Measurements from ENCODE around the gene MIOS. TPM values are rescaled to one million over a fixed set of nuclear protein-coding genes. Genes with fewer than 3 reads are reported as not detected.

Gene MIOS
- total RNA-seq, 1 experiment from 2014 or later: 25.8 TPM

DNA sequence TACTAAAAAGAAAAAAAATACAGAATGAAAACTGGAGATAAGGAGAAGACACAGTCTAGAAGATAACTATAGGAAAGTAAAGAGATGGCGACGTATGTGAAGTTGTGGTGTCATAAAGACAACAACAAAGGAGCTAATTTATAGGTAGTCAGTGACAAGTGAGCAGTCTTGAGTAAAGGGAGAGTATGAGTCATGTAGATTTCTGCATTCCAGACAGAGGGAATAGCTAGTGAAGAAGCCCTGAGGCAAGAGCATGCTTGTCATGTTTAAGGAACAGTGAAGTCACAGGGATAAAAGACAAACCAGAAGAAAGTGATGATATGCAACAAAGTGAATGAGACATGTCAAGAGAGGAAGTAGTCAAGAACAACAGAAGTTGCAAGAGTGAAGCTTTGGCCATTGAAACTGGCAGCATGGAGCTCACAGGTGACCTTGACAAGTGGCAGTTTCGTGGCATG lies 2.3 kb upstream of the MIOS start (continued):
- TF ChIP-seq YY1 (IDR thresholded peaks at IDR 0.05; ENCODE audit: extremely low read depth, insufficient replicate concordance, low read depth, low read length) (peak; percentile 35), EGR1 (IDR thresholded peaks at IDR 0.05; ENCODE audit: low read depth) (0 out of 2 replicates have a peak, but pooled peaks have one; percentile 22), SP1 (IDR thresholded peaks at IDR 0.05; ENCODE audit: low read depth) (peak; percentile 81)

DNA sequence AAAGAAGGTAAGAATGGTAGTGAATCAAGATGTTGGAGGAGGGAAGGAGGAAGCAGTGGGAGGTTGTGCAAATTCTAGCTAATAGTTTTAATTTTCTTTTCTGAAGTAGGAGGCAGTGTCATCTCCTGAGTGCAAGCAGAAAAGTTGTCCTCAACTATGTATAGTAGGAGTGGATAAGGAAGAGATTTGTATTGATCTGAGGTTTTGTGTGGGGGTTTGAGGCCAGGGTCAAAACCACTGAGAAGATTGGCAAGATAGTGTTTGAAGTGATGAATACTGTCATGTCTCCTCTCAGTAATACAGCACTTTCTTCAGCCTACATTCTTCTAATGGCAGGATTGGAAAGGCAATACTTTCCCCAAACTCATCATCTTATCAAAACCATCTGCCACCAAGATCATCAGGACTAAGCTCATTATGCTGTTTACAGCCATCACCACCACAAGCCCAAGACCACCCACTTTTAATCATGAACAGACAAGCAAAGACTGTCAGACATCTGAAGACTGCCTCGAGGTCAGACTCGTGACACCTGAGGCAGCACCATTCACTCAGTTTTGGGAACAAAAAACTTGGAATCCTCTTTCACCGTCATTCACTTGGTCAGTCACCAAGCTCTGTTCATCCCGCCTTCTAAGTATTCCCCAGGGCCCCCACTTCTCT lies 1.5 kb upstream of the MIOS start:
- peaks cover 25 to 44% of the 10 kb centered on the region in 2 experiments for H3K4me1 ChIP-seq (ENCODE audit: control insufficient read depth in 1 of 2, insufficient read depth in 2 of 2, low read length in 2 of 2)
- H3K27ac ChIP-seq (ENCODE audit: low read depth, low read length): no peak overlapping the region
- H3K79me2 ChIP-seq (ENCODE audit: insufficient read depth, low read length): peaks cover 31% of the 10 kb centered on the region
- ChIA-PET RAD21 (ENCODE audit: low non-redundant PET in 1 of 2, low total read pairs in 2 of 2, uncharacterized antibody in 2 of 2, unreplicated experiment in 2 of 2) (no interaction called here), POLR2A (interaction anchor here (1.4 kb wide), 1 partner anchor 383 kb away, joined by 3 read pairs; the partner anchor contains the start of gene C1GALT1), CTCF (interaction anchor here (0.7 to 1.0 kb wide), 2 partner anchors 141 to 731 kb away, joined by 3 to 4 read pairs; no protein-coding TSS in a partner anchor)
- H3K9ac ChIP-seq (ENCODE audit: low read length): no peak overlapping the region
- H3K4me3 ChIP-seq (replicated peaks in 1 of 2; ENCODE audit: low read depth in 1 of 2, low read length in 2 of 2): no peak overlapping the region
- no peaks in the 10 kb centered on the region for H3K27me3 ChIP-seq (ENCODE audit: insufficient read depth, low read length)
- DNase-seq (ENCODE audit: low read depth, low spot score) (no peak), ATAC-seq (no peak)
- TF ChIP-seq CEBPB (IDR thresholded peaks at IDR 0.05; ENCODE audit: low read depth) (no peak), FOSL1 (IDR thresholded peaks at IDR 0.05; ENCODE audit: low read depth) (no peak)
- no peaks in the 10 kb centered on the region for H3K9me3 ChIP-seq (ENCODE audit: control insufficient read depth in 1 of 2, insufficient read depth in 1 of 2, low read depth in 1 of 2, low read length in 2 of 2)
- peak overlapping the region; percentile 36 for H3K4me2 ChIP-seq (ENCODE audit: low read length)
- no TSS peak for BruUV-seq (replicated peaks)
- no peak overlapping the region for H2AFZ ChIP-seq (ENCODE audit: low read depth, low read length, poor library complexity, severe bottlenecking)
- 0 out of 4 replicates have a peak, but pooled peaks cover 0 to 5% of the 10 kb centered on the region in 2 experiments for H3K36me3 ChIP-seq (ENCODE audit: control insufficient read depth in 1 of 2, insufficient read depth in 2 of 2, low read length in 2 of 2)
- no peaks in the 10 kb centered on the region for H3K9me2 ChIP-seq (ENCODE audit: insufficient read depth)
- H4K20me1 ChIP-seq (ENCODE audit: insufficient read depth): no peaks in the 10 kb centered on the region
- intact Hi-C loops (cut with micrococcal nuclease): no loop called here
